ENCODE measurements around the gene PRKG1. TPM values are rescaled to one million over a fixed set of nuclear protein-coding genes. Genes with fewer than 3 reads are reported as not detected.

The PRKG1 gene
- total RNA-seq, 4 donors from 2014 or later = 26.5 to 72.3 (median 58.1) TPM

DNA sequence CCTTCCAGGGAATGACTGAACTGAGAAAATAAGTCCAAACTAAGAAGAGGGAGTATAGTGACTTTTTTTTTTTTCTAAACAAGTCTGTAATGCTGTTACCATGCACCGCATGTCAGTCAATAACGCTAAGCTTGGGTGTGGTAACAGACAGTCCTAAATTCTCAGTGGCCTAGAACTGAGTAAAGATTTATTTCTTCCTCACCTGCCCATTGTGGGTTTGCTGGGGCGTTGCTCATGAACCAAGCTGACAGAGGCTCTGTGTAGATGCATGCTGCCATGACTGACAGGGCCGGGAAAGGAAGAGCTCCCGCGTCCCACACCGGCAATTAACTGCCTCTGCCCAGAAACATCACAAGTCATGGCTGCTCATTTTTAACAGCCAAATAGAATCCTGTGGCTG, 25.5 kb upstream of the PRKG1 start:
- TF ChIP-seq CTCF (IDR thresholded peaks at IDR 0.05) (no peak), POLR2A (IDR thresholded peaks at IDR 0.05) (no peak)
- Histone ChIP-seq H3K4me3 (replicated peaks in 1 of 3) (no peak overlapping the region), H3K36me3 (no peaks in the 10 kb centered on the region), H3K27me3 (no peaks in the 10 kb centered on the region), H3K4me1 (no peaks in the 10 kb centered on the region), H3K27ac (no peak overlapping the region), H3K9me3 (no peaks in the 10 kb centered on the region)
- intact Hi-C loops (cut with DNase I) = no loop called here
- 83 to 85% methylated on average over 7 of the region's 7 CpGs for WGBS, 2 donors
- DNase-seq = no peak

DNA sequence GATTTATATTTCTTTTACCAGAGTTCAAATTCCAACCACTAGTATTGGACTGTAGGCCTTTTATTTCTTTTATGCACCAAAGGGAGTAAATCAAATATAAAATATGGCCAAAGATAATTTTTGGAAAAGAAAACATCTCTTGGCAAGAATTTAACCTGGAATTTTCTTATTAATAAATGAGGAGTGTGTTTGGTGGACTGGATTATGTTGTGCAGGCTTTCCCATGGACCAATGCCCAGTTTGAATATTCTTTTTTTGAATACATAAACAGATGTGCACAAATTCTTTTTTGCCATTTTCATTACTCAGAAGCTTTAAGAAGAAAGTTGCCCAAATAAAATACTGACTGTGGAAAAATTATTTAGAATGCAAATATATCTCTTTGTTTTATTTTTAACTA, 22.1 kb upstream of the PRKG1 start:
- Histone ChIP-seq H3K4me3 (replicated peaks in 1 of 3) (no peak overlapping the region), H3K27me3 (no peaks in the 10 kb centered on the region), H3K9me3 (no peaks in the 10 kb centered on the region), H3K27ac (no peak overlapping the region), H3K4me1 (no peaks in the 10 kb centered on the region), H3K36me3 (no peaks in the 10 kb centered on the region)
- no peak for TF ChIP-seq POLR2A (IDR thresholded peaks at IDR 0.05)
- no peak for TF ChIP-seq CTCF (IDR thresholded peaks at IDR 0.05)
- no peak for DNase-seq
- intact Hi-C loops (cut with DNase I) = no loop called here

GRCh38 chr10:51057925-51058324, 16.4 kb upstream of the PRKG1 start:
- Histone ChIP-seq H3K4me3 (replicated peaks in 1 of 3) (no peak overlapping the region), H3K27ac (no peak overlapping the region), H3K27me3 (no peaks in the 10 kb centered on the region), H3K36me3 (no peaks in the 10 kb centered on the region), H3K4me1 (no peaks in the 10 kb centered on the region), H3K9me3 (no peaks in the 10 kb centered on the region)
- intact Hi-C loops (cut with DNase I) = no loop called here
- no peak for TF ChIP-seq POLR2A (IDR thresholded peaks at IDR 0.05)
- no peak for TF ChIP-seq CTCF (IDR thresholded peaks at IDR 0.05)
- DNase-seq = no peak
- 91 to 92% methylated on average over 4 of the region's 4 CpGs for WGBS, 2 donors

DNA sequence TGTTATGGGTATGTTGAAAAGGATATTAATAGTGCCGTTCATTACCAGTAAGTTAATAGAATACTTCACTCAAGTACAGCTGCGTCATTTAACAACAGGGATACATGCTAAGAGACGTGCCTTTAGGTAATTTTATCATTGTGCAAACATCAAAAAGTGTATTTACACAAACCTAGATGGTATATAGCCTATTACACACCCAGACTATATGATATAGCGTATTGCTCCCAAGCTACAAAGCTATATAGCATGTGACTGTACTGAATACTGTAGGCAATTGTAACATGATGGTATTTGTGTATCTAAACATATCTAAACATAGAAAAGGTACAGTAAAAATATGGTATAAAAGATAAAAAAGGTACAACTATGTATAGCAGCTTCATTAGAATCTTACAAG, 11.1 kb upstream of the PRKG1 start:
- H3K27ac ChIP-seq = no peak overlapping the region
- no peak for DNase-seq
- H3K4me3 ChIP-seq (replicated peaks in 1 of 3) = no peak overlapping the region
- H3K27me3 ChIP-seq = no peaks in the 10 kb centered on the region
- peaks cover 0 to 4% of the 10 kb centered on the region in 2 donors for H3K4me1 ChIP-seq
- WGBS, 2 donors = 86 to 87% methylated on average over 4 of the region's 4 CpGs
- no peak for TF ChIP-seq POLR2A (IDR thresholded peaks at IDR 0.05)
- no peak for TF ChIP-seq CTCF (IDR thresholded peaks at IDR 0.05)
- H3K9me3 ChIP-seq = no peaks in the 10 kb centered on the region
- intact Hi-C loops (cut with DNase I) = loop anchor here (5.0 kb wide), 1 partner anchor 359 kb away; no protein-coding TSS in a partner anchor
- no peaks in the 10 kb centered on the region for H3K36me3 ChIP-seq

DNA sequence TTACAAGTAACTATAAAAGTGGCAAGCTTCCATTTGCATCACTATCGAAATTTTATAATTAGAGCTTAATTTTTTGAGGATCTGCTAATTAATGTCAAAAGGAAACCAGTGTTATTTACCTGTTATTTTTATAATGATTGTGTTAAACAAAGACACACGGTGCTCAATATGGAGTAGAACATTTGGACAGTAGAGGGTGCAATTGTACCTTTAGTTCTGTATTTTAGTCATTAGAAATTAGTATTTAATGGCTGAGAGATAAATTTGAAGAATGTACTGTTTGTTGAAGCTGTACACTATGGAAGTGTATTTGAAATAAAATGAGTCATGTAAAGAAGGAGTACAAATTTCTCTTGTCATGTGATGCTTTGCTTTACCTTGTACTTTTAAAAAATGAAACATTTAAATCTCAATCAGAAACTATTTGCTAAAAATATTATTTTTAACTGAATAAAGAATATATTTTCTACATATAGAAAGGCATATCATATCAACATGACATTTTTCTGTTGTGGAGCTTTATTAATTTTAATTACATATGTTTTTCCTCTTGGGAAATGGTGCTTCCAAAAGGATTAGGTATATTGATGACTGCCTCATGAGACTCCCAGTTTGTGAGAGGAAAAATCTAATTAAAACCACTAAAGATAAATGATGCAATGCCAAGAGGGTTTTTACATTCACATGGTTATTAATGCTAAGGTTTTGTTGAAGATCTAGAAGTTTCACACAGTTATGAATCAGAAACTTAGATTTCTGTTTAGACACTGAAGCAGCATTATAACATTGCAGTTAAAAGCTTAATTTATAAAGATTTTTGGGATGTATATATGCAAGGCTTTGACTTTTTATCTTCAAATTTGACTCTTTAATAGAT, 10.4 kb upstream of the PRKG1 start:
- DNase-seq = no peak
- intact Hi-C loops (cut with DNase I) = loop anchor here (5.0 kb wide), 1 partner anchor 358 kb away; no protein-coding TSS in a partner anchor
- H3K27ac ChIP-seq = no peak overlapping the region
- H3K36me3 ChIP-seq = no peaks in the 10 kb centered on the region
- H3K27me3 ChIP-seq = no peaks in the 10 kb centered on the region
- TF ChIP-seq POLR2A (IDR thresholded peaks at IDR 0.05) = no peak
- TF ChIP-seq CTCF (IDR thresholded peaks at IDR 0.05) = peak; percentile 29 to 80 (median 60)
- peaks cover 0 to 4% of the 10 kb centered on the region in 2 donors for H3K4me1 ChIP-seq
- 1 to 4% methylated on average over 2 of the region's 2 CpGs for WGBS, 2 donors
- no peak overlapping the region for H3K4me3 ChIP-seq (replicated peaks in 1 of 3)
- H3K9me3 ChIP-seq = no peaks in the 10 kb centered on the region
